GM23248 (cell line): Measurements from ENCODE around the gene SUMF1.

ENCODE experiments used
- EZH2 ChIP-seq: fragments of 200-600 bp; sonication (generic); IDR thresholded peaks from 2 replicates; pipeline ENCODE4 v1.6.1; 2018; ENCODE audit warnings: antibody characterized with exemption, mild to moderate bottlenecking; ENCODE audit not compliant: insufficient read depth, poor library complexity, severe bottlenecking
- EZH2phosphoT487 ChIP-seq: fragments of 200-600 bp; sonication (generic); IDR thresholded peaks from 2 replicates; pipeline ENCODE4 v1.6.1; 2018; ENCODE audit warnings: antibody characterized with exemption, moderate library complexity, mild to moderate bottlenecking, low read depth; ENCODE audit not compliant: insufficient read depth

GRCh38 chr3:4380013-4380412 lies 87.1 kb downstream of the SUMF1 start:
- TF ChIP-seq EZH2 (no peak), EZH2phosphoT487 (no peak)
